Measurements from ENCODE around the gene CELF4. TPM values are rescaled to one million over a fixed set of nuclear protein-coding genes. Genes with fewer than 3 reads are reported as not detected.

CELF4 gene
- total RNA-seq, 2 donors from 2014 or later, result 3.3 to 4.7 TPM

DNA sequence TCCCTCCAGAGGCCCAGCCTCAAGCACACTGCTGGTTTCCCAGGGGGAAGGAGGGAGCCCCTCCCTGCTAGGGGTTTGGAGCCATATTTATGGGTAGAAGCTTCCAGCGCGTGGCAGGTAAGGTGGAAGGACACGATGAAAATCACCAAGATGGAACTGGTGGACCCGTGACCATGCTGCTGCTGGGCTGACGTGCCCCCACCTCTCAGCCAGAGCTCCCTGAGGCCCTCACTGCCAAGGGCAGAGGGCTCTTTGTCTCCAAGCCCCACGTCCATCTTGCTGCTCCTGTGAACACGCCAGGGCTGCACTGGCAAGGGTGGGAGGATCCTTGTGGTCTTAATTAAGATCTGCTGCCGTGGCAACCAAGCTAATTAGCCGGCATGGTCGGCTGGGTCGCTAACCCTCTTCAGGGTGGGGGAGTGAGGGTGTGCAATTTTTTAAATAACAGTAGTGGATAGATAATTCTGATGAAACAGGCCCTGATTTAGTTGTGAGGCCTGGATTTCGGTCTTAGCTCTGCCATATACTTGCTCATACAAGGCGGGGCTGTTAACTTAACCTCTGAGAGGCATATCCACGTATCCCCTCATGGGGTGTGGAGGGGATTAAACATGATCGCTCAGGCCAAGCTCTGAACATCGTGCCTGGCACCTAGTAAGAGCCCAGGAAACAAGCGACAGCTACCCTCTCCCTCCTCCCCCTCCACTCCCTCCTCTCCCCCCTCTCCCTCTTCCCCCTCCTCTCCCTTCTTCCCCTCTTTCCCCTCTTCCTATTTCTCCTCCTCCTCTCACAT lies 232.8 kb downstream of the CELF4 start:
- H3K9me3 ChIP-seq, result no peaks in the 10 kb centered on the region
- TF ChIP-seq, protein P1, sequence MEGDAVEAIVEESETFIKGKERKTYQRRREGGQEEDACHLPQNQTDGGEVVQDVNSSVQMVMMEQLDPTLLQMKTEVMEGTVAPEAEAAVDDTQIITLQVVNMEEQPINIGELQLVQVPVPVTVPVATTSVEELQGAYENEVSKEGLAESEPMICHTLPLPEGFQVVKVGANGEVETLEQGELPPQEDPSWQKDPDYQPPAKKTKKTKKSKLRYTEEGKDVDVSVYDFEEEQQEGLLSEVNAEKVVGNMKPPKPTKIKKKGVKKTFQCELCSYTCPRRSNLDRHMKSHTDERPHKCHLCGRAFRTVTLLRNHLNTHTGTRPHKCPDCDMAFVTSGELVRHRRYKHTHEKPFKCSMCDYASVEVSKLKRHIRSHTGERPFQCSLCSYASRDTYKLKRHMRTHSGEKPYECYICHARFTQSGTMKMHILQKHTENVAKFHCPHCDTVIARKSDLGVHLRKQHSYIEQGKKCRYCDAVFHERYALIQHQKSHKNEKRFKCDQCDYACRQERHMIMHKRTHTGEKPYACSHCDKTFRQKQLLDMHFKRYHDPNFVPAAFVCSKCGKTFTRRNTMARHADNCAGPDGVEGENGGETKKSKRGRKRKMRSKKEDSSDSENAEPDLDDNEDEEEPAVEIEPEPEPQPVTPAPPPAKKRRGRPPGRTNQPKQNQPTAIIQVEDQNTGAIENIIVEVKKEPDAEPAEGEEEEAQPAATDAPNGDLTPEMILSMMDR (IDR thresholded peaks at IDR 0.05), result no peak
- TF ChIP-seq POLR2A (IDR thresholded peaks at IDR 0.05), result no peak
- no peaks in the 10 kb centered on the region for H3K4me1 ChIP-seq
- ATAC-seq, result no peak
- intact Hi-C loops (cut with DNase I), result no loop called here
- DNase-seq, result no peak
- no peak overlapping the region for H3K27ac ChIP-seq
- no peaks in the 10 kb centered on the region for H3K36me3 ChIP-seq (replicated peaks in 1 of 2; ENCODE audit: insufficient read depth in 1 of 2, low read depth in 2 of 2)
- H3K4me3 ChIP-seq, result no peak overlapping the region
- 56 to 69% methylated on average over 14 to 17 of the region's 17 CpGs for WGBS, 2 donors
- H3K27me3 ChIP-seq, result no peaks in the 10 kb centered on the region

DNA sequence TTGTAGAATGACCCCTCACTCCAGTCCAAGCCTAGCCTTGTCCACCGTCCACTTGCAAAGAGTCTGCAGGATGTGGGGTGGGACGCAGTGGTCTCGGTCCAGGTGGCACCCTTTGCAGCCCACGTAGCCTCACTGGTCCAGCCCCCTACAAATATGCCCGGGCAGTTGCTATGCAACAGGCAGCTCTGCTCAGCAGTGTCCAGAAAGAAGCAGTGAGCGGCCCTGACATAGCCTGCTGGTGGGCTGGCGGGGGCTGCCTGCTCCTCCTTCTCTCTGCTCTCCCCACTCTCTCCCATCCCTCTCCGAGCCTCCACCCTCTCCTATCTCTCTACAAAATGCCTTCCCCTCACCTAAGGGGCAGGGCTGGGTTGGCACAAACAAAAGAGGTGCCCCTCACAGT lies 233.4 kb downstream of the CELF4 start:
- DNase-seq (no peak), ATAC-seq (no peak)
- 74 to 87% methylated on average over 6 to 7 of the region's 8 CpGs for WGBS, 2 donors
- no peak overlapping the region for H3K4me3 ChIP-seq
- no peaks in the 10 kb centered on the region for H3K9me3 ChIP-seq
- TF ChIP-seq, protein P1 (IDR thresholded peaks at IDR 0.05), result no peak
- no peak for TF ChIP-seq POLR2A (IDR thresholded peaks at IDR 0.05)
- H3K27me3 ChIP-seq, result no peaks in the 10 kb centered on the region
- H3K4me1 ChIP-seq, result no peaks in the 10 kb centered on the region
- no peaks in the 10 kb centered on the region for H3K36me3 ChIP-seq (replicated peaks in 1 of 2; ENCODE audit: insufficient read depth in 1 of 2, low read depth in 2 of 2)
- H3K27ac ChIP-seq, result no peak overlapping the region
- intact Hi-C loops (cut with DNase I), result no loop called here

DNA sequence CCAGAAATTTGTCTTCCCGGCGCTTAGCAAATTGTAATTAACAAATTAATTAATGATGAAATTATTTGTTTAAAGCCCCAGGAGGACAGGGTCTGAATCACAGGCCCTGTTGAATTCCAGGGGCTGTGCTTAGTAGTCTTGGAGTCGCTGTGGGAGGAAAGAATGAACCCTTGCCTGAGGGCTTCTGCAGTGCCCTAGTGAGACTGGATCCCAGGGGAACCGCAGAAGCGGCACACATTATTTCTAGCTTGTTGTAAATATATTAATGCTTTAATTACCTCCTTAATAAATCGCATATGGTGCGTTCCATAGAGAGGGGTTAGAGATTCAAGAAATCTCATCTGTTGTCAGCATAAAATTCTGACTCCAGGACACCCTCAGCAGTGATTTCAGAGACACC lies 235.4 kb downstream of the CELF4 start:
- TF ChIP-seq, protein P1 (IDR thresholded peaks at IDR 0.05), result no peak
- TF ChIP-seq POLR2A (IDR thresholded peaks at IDR 0.05), result no peak
- Histone ChIP-seq H3K4me3 (no peak overlapping the region), H3K4me1 (no peaks in the 10 kb centered on the region), H3K9me3 (no peaks in the 10 kb centered on the region), H3K27me3 (no peaks in the 10 kb centered on the region), H3K27ac (no peak overlapping the region), H3K36me3 (replicated peaks in 1 of 2; ENCODE audit: insufficient read depth in 1 of 2, low read depth in 2 of 2) (no peaks in the 10 kb centered on the region)
- WGBS, 2 donors, result 75 to 81% methylated on average over 7 of the region's 7 CpGs
- ATAC-seq (no peak), DNase-seq (no peak)
- intact Hi-C loops (cut with DNase I), result no loop called here

DNA sequence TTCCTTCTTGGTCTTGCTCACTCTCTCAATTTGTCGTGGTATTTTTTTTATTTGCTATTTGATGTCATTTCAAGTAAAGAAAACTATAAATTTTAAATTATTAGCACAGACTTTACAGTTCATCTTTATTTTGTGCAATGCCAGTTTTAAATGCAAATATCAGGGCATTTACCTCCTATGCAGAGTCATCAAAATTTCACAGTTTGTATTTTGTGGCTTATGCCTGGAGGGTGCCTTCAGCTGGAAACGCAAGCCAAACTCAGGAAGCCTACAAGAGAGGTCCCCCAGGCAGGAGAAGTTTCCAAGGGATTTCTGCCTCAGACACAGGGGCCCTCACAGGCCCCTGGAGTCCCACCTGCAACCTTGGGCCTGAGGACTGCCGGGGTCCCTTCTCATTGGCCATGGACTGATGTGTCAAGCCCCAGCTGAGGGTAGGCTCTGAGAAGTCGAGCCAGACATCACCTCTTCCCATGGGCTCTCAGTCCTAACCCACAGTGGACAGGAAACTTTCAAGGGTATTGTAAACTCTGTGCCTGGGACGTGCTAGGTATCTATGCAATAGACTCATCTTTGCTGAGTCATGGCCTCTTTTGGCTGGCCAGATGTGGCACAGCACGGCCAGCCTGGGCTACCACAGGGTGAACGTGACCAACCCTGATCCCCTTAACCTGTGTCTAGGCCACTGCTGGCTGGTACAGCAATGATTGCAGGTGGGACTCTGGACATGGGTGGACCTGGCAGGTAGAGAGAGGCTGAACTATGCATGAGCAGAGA lies 236.5 kb downstream of the CELF4 start:
- DNase-seq, result no peak
- H3K4me1 ChIP-seq, result no peaks in the 10 kb centered on the region
- no peak overlapping the region for H3K27ac ChIP-seq
- no peaks in the 10 kb centered on the region for H3K9me3 ChIP-seq
- TF ChIP-seq, protein P1 (IDR thresholded peaks at IDR 0.05), result no peak
- no peak for TF ChIP-seq POLR2A (IDR thresholded peaks at IDR 0.05)
- H3K36me3 ChIP-seq (replicated peaks in 1 of 2; ENCODE audit: insufficient read depth in 1 of 2, low read depth in 2 of 2), result no peaks in the 10 kb centered on the region
- ATAC-seq, result no peak
- H3K27me3 ChIP-seq, result no peaks in the 10 kb centered on the region
- H3K4me3 ChIP-seq, result no peak overlapping the region
- intact Hi-C loops (cut with DNase I), result no loop called here
- WGBS, 2 donors, result 69 to 79% methylated on average over 2 to 7 of the region's 7 CpGs

Measured in body of pancreas (tissue), 4 donors.